HG03135 (cell line): ENCODE measurements around the gene AP2B1.

Experiments used
- ATAC-seq: cut with Tn5 transposase; IDR thresholded peaks from one replicate; pipeline ENCODE4 v1.9.1; 2021; ENCODE audit warnings: mild to moderate bottlenecking, moderate library complexity; ENCODE audit not compliant: unreplicated experiment

The AP2B1 gene

DNA sequence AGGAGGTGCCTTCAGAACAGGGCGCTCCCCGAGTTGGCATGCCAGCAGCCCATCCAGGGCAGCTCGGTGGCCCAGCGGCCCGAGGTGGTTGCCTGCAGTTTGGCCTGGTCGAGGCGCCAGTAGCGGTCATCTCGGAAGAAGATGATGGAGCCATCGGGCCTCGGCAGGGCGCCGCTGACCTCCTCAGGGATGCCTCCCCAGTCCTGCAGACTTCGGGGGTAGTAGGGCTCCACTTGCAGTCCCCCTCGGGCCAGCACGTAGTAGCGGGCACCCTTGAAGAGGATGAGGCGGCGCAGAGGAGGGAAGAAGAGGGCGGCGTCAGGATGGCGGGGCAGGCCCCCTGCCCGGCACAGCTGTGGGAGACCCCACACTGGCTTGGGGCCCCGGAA lies 179.4 kb downstream of the AP2B1 start:
- ATAC-seq: no peak

DNA sequence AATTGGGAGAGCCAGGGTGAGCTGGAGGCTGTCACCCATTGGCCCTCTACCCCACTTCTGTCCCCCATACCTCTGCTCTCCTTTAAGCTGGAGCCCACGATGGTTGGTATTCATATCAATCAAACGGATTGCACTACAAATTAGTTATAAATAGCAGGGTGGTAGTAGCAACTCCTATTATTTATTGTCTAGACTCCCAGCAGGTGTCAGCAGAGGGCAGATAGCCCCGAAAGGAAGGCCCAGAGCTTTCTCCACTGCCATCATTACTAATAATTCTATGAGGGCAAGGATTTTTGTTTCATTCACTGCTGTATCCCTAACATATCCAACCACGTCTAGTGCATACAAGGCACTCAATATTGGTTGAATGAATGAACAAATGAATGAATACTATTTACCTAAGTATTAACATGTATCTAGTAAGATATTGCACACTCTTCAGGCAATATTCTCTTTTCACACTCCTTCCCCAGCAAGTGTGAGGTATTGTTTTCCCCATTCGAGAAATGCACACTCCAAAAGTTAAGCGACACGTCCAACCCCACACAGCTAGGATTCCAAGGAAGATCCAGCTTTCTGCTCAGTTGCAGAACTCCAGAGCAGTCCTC lies 179.9 kb downstream of the AP2B1 start:
- no peak for ATAC-seq

DNA sequence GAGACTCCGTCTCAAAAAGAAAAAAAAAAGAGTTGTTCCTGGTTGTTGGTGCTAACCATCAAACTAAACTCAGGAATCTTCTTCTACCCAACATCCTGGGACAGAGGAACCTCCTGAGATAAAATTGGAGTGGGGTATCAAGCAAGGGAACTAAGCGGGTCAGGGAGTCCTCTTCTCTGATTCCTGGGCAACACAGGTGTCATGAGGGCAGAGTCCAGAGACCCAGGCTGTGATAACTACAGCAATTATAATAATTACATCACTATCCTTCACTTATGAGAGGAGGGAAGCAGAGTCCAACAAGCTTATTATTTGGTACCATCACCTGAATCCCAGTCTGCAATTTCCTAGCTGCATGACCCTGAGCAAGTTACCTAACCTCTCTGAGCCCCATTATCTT lies 181.7 kb downstream of the AP2B1 start:
- ATAC-seq: no peak

DNA sequence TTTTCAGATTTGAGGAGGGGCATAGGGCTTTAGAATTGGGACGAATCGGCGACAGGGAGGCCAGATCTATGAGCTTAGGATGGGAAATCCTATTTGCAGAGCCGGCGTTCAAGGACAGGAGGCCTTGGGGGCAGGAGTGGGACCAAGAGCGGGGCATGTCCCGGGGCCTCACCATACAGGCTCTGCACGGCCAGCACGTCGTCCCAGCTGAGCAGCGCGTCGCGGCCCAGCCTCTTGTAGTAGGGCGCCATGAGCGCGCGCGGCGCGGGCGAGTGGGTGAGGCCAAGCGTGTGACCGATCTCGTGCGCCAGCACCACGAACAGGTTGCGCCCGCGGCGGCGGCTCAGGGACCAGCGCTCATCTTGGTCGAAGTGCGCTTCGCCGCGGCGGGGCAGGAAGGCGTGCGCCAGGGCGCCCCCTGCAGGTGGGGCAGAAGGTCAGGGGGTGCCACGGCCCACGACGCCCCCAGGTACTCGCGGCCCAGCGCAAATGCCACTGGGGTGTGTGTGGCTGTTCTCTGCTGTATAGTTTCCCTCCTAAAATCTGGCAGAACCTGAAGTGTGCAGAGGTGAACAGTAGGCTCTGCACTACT lies 182.9 kb downstream of the AP2B1 start:
- ATAC-seq: no peak

DNA sequence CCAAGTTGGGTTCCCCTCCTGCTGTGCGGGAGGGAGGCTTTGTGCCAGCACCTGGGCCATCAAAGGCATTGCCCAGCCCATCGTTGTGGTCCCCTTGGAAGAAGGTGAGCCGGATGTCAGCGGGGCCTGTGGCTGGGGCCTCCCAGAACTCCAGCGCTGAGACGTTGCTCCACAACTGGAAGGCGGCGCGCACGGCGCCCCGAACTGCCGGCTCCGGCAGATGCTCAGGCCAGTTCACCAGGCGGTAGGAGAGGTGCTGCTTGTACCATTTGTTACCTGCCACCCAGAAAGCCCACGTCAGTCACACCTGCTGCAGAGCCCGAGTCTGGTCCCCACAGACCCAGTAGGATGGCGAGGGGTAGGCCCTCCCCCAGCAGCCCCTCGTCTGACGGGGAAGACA lies 186.0 kb downstream of the AP2B1 start:
- no peak for ATAC-seq

DNA sequence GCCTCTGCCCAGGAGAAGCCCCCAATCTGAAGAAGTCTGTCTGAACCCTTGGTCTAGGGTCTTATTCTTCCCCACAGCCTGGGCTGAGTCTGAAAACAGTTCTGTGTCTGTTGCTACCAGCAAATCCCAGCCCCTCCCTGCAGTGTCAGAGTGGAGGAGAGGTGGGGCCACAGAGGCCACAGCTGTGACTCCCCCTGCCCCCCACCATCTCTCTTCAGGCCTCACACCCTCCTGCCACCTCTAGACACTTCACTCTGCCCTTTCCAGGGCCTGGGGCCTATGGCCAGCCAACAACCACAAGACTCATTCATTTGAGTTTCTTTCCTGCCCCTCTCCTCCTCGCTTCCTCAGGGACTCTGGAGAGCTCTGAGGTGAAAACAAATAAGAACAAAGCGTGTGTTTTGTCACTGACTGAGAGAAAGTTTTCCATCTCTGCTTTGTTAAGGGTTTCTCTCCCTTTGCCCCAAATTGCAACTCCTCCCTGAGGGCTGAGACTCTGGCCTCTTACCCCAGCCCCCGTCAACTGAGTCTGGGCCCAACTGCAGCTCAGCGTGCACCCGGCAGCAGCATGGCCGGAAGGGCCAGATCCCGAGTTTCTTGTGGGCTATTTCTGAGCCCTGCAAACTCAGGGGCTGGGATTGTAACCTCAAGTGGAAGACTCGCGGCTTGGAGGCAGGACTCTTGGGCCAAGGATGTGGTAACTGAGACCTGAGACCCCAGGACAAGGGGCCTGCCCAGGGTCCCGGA lies 186.7 kb downstream of the AP2B1 start:
- no peak for ATAC-seq

DNA sequence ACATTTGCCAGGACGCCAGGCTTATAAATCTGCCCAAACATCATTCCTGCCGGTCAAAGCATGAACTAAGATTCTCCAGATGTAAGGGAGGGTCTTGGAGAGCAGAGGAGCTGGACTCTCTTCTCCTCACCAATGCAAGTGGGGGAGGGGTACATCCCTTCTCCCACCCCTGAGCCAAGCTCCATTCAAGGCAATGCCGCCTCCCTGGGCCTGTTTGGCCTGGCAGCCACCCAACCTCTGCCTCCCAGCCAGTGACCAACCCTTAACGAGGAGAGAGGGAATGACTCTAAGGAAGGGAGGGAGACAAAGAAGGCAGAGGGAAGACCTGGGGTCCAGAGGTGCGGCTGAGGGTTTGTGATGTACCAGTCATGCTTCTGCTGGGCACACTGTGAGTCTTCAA lies 187.4 kb downstream of the AP2B1 start:
- ATAC-seq: no peak

DNA sequence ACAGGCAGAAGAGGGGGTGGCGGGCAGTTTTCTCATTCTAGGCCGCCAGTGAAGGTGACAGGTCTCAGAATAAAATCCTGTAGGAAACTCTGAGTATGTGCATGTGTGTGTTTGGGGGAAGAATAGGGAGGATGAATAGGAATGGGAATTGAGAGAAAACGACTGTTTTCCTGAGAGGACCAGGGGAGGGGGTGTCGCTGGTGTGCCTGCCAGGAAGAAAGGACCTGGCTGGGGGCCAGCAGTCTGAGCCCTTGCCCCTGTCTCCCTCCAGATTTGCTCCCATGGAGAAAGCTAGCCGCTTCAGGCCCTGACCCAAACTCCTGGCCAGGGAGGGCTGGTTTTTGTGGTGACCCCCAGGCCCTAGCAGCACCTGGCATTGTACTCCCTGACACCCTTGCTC lies 187.9 kb downstream of the AP2B1 start:
- no peak for ATAC-seq

DNA sequence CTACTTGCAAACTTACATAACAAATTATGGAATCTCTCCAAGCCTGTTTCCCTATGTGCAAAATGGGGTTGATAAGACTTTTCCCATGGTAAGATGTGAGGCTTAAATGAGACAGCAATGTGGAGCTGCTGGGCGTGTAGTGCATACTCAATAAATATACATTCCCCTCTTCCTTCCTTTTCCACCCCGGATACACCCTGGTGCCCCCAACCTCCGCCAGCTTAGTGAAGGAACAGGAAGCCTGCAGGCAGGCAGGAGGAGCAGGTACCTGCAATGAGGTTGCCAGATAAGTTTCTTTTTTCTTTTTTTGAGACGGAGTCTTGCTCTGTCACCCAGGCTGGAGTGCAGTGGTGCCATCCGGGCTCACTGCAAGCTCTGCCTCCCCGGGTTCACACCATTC lies 188.5 kb downstream of the AP2B1 start:
- ATAC-seq: no peak
